NCI-H128 (cell line): ENCODE measurements around the gene TRIM65.

ENCODE experiments used
- DNase-seq: peaks from one replicate; lab custom pipeline; 2025; ENCODE audit not compliant: unreplicated experiment; lab: John Stamatoyannopoulos, UW

Gene TRIM65

DNA sequence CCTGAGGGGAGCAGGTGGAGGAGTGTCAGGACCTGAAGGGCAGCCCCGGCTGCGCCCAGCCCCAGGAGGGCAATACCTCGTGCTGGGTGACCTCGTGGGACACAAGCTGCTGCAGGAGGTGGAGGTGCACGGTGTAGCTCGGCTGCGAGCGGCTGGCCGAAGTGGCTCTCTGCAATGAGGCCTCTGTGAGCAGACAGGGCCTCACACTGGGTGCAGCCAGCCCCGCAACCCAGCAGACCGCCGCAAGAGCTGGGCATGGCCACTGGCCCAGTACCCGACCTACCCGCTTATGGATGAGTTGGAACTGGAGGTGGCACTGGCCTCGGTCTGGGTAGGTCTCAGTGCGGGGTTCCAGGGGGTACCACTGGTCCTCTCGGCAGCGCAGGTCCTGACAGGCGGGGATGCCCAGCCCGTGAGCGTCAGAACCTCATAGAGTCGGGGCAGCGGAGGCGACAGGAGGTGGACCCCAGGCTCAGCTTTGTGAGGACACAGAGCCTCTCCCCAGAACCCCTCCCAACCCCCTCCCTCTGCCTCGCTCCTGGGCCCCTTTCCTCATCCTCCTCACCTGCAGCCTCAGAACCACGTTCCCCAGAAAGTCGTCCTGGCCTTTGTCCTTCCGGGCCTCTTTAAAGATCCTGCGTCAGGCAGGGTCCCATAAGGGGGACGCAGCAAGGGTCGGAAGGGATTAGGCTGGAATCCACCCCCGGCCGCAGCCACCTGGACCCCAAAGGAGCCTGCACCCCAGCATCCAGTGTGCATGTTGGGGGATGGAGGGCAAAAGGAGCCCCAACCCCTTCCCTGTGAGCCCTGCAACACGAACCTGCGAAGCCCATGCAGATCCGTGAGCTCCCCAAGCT, 56.6 kb downstream of the TRIM65 start:
- DNase-seq, result no peak
